LNCAP (cell line): ENCODE measurements around the gene TIAM2.

Source experiments
- TF ChIP-seq, protein P1 (sequence below): fragments of 450-650 bp; IDR thresholded peaks from 2 replicates; pipeline ENCODE4 v1.5.1; 2017; ENCODE audit warnings: mild to moderate bottlenecking

The TIAM2 gene

DNA sequence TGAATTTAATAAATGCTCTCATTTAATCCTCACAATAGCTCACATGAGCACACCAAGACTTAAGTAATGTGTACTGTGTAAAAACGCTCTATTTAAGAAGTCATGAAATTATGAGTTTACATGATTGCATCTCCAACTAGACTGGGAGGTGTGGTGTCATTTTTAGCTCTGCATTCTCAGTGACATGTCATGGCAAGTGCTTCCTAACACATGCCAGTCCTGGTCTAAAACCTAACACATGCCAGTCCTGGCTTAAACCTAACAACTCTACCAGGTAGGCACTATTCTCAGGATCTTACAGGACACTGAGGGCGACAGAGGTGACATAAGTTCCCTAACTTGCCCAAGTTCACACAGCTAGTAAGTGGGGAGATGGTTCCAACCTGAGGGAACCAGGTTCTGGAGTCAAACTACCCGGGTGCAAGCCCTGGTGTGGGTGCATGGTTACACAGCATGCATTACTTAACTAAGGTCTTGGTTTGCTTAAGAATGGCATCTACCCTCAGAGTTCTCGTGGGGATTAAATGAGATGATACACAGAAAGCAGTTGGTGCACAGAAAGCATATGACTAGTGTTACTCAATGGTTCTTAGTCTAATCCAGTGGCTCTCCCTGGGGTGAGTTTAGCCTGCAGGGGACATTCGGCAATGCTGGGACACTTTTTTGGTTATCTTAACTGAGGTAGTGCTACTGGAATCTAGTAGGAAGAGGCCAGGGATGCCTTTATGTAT is 283.4 kb downstream of the TIAM2 start:
- TF ChIP-seq, protein P1, sequence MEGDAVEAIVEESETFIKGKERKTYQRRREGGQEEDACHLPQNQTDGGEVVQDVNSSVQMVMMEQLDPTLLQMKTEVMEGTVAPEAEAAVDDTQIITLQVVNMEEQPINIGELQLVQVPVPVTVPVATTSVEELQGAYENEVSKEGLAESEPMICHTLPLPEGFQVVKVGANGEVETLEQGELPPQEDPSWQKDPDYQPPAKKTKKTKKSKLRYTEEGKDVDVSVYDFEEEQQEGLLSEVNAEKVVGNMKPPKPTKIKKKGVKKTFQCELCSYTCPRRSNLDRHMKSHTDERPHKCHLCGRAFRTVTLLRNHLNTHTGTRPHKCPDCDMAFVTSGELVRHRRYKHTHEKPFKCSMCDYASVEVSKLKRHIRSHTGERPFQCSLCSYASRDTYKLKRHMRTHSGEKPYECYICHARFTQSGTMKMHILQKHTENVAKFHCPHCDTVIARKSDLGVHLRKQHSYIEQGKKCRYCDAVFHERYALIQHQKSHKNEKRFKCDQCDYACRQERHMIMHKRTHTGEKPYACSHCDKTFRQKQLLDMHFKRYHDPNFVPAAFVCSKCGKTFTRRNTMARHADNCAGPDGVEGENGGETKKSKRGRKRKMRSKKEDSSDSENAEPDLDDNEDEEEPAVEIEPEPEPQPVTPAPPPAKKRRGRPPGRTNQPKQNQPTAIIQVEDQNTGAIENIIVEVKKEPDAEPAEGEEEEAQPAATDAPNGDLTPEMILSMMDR, result no peak

GRCh38 chr6:155284775-155285174 is 289.7 kb downstream of the TIAM2 start:
- TF ChIP-seq, protein P1, result no peak

GRCh38 chr6:155287762-155288161 is 292.6 kb downstream of the TIAM2 start:
- TF ChIP-seq, protein P1, result no peak

- TF ChIP-seq, protein P1, result no peak
Measured at GRCh38 chr6:155290491-155290890, 295.4 kb downstream of the TIAM2 start.

- TF ChIP-seq, protein P1, result no peak
Measured at GRCh38 chr6:155291291-155291690, 296.2 kb downstream of the TIAM2 start.

DNA sequence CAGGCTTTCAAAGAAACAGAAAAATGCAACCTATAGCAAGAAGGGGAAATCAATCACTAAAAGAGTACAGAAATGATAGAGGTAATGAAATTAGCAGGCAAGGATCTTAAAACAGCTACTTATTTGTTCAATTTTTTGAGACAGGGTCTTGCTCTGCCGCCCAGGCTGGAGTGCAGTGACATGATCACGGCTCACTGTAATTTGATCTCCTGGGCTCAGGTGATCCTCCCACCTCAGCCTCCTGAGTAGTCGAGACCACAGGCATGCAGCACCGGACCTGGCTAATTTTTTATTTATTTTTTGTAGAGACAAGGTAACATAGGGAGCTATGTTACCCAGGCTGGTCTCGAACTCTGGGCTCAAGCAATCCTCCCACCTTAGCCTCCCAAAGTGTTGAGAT is 297.6 kb downstream of the TIAM2 start:
- TF ChIP-seq, protein P1, result no peak

- TF ChIP-seq, protein P1, result no peak
Measured at GRCh38 chr6:155297669-155298068, 302.6 kb downstream of the TIAM2 start.

DNA sequence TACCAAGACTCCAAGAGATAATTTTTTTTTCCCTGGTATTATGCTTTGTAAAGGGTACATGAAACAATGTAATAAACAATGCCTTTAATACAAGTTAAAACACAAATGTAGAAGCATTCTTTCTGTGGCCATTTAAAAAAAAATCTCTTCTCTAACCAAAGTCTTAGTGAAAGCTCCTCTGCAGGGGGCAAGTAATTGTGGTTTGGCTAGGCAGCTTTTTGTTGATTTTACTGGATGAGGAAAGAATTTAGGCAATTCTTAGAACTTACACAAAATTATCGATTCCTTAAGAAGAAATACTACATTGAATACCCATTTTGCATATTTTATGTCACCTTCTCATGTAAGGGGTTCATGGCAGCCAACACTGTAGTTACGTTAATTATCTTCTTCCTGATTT is 306.8 kb downstream of the TIAM2 start:
- TF ChIP-seq, protein P1, result no peak
